GM12875 (cell line): ENCODE results near the gene LSM2.
"Not testable (repeated sequence)": the region's sequence is repeated elsewhere in the genome, so short reads cannot be mapped to it uniquely, and the experiment has no call there.

Experiments
- H3K4me3 ChIP-seq: one replicate; pipeline ENCODE4 v1.5.1; 2011; ENCODE audit warnings: low read depth, low read length, control low read depth
- TF ChIP-seq, protein P1 (sequence below): IDR thresholded peaks from 2 replicates; pipeline ENCODE4 v1.5.1; 2011; ENCODE audit warnings: low read depth, mild to moderate bottlenecking, control low read depth, inconsistent platforms, low read length, moderate library complexity, borderline replicate concordance; ENCODE audit not compliant: insufficient read depth

LSM2 gene

DNA sequence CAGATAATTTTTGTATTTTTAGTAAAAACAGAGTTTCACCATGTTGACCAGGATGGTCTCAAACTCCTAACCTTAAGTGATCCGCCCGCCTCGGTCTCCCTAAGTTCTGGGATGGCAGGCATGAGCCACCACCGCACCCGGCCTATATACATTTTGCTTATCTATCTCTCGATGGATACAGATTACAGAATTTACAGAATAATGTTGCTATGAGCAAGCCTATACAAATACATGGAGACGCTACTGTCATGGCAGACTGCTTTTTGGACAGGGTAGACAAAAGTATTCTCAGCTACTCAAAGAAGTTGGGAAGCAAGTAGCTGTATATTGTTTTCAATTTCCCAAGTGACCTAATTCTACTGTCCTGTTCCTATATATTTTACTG is 6.7 kb upstream of the LSM2 start:
- no peak overlapping the region for H3K4me3 ChIP-seq
- TF ChIP-seq, protein P1, sequence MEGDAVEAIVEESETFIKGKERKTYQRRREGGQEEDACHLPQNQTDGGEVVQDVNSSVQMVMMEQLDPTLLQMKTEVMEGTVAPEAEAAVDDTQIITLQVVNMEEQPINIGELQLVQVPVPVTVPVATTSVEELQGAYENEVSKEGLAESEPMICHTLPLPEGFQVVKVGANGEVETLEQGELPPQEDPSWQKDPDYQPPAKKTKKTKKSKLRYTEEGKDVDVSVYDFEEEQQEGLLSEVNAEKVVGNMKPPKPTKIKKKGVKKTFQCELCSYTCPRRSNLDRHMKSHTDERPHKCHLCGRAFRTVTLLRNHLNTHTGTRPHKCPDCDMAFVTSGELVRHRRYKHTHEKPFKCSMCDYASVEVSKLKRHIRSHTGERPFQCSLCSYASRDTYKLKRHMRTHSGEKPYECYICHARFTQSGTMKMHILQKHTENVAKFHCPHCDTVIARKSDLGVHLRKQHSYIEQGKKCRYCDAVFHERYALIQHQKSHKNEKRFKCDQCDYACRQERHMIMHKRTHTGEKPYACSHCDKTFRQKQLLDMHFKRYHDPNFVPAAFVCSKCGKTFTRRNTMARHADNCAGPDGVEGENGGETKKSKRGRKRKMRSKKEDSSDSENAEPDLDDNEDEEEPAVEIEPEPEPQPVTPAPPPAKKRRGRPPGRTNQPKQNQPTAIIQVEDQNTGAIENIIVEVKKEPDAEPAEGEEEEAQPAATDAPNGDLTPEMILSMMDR: no peak

DNA sequence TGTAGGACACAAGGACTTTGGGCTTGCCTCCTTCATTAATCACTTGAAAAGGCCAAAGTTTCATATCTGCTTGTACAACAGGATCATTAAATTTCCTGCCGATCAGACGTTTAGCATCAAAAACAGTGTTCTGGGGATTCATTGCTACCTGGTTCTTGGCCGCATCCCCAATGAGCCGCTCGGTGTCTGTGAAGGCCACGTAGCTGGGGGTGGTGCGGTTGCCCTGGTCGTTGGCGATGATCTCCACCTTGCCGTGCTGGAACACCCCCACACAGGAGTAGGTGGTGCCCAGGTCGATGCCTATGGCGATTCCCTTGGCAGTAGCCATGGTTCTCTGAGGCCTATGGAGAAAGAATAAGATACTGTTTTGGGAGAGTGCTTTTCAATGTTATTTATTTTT is 4.9 kb upstream of the LSM2 start:
- H3K4me3 ChIP-seq: no peak overlapping the region
- TF ChIP-seq, protein P1: no peak

DNA sequence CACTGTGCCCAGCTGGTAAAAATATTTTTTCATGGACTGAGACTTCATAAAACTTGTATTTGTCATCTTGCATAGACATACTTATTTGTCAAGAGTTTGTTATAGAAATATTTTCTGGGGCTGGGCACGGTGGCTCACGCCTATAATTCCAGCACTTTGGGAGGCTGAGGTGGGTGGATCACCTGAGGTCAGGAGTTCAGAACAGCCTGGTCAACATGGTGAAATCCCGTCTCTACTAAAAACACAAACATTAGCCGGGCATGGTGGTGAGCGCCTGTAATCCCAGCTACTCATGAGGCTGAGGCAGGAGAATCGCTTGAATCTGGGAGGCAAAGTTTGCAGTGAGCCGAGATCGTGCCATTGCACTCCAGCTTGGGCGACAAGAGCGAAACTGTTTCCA is 1.8 kb upstream of the LSM2 start:
- not testable (repeated sequence) for H3K4me3 ChIP-seq

DNA sequence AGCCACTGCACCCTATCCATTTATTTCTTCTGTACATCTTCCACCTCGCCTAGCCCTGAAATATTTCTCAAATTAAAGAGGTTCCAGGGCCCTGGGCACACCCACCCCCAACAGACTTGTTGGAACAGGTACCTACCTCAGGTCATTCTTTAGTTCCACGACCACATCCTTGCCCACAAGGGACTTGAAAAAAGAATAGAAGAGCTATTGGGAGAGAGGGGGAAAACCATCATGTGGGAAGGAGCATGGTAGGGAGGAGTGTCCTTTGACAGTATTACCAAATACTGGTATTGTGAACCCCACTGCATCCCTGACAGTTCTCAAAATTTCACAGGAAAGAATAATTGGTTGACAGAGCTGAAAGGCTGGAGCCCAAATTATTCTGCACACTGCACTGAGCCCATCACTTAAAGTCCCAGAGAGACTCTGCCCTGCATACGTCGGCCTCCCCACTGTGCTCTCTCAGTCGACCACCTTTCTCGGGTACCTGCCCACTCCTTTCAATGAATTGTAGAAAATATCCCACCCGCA is 762 bp downstream of the LSM2 start:
- TF ChIP-seq, protein P1: no peak
- peak overlapping the region; percentile 77 for H3K4me3 ChIP-seq

DNA sequence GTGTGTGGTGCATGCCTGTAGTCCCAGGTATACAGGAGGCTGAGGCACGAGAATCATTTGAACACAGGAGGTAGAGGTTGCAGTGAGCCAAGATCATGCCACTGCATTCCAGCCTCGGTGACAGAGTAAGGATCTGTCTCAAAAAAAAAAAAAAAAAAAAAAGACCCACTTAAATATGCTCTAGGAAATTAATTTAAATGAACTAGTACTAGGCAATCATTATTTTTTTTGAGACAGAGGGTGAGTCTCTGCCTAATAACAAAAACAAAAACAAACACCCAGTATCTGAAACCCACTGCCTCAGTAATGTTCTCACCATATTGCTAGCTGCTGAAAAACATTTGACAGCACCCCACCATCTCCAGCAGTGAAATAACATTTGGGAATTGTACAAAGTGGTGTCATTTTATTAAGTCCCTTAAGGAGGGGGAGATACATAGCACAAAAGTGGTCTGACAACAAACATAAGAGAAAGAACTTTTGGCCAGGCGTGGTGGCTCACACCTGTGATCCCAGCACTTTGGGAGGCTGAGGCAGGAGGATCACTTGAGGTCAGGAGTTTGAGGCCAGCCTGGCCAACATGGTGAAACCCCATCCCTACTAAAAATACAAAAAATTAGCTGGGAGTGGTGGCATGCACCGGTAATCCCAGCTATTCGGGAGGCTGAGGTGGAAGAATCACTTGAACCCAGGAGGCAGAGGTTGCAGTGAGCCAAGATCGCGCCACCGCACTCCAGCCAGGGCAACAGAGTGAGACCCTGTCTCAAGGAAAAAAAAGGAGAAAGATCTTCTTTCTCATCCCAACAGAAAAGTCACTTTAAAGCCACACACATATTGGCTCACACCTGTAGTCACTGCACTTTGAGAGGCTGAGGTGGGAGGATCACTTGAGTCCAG is 5.5 kb downstream of the LSM2 start:
- not testable (repeated sequence) for H3K4me3 ChIP-seq

DNA sequence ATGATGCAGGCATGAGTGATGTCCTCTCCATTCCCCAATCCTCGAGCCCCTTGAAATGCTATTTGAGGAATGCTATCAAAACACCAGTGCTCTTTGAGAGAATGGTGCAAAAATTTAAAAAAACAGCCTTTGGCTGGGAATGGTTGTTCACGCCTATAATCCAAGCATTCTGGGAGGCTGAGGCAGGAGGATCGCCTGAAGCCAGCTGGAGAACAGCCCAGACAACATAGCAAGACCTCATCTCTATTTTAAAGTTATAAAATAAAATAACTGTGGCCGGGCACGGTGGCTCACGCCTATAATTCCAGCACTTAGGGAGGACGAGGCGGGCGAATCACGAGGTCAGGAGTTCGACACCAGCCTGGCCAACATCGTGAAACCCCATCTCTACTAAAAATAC is 7.0 kb downstream of the LSM2 start:
- TF ChIP-seq, protein P1: no peak
- H3K4me3 ChIP-seq: no peak overlapping the region

DNA sequence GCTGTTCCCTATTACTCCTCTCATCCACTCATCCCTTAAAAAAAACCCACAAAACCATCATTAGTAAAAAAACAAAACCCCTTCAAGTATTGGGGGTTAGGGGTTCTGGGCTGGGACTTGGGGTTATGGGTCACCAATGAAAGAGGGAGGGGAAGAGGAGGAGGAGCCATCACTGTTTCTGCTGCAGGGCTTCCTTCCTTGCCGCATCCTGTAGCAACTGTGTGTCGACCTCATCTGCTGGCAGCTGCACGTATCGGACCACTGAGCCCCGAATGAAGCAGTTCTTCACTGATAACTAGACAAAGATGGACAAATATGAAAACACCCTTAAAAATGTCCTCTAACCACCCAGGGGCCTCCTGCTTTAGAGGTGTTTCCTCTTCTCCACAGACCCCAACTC is 9.2 kb downstream of the LSM2 start:
- H3K4me3 ChIP-seq: no peak overlapping the region
- TF ChIP-seq, protein P1: no peak

DNA sequence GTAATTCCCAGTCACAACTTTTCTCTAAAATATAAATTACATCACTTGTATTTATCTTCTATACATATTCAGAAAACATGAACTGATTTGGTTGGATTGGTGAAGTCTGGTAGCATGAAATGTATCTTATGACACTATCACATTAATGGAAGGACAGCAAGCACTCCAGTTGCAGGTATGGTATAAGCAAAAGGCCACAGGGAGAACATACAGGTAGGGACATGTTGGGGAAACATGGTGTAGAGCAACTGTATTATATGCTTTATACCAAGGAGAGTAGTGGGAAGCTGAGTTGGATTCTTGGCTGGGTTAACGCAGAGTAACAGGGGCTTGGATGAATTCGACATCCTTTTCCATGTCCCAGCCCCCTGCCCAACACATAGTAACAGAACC is 9.8 kb downstream of the LSM2 start:
- TF ChIP-seq, protein P1: no peak
- no peak overlapping the region for H3K4me3 ChIP-seq
